Measurements from ENCODE around the gene ESYT2. TPM values are rescaled to one million over a fixed set of nuclear protein-coding genes. Genes with fewer than 3 reads are reported as not detected.

The ESYT2 gene
- polyA plus RNA-seq, 1 donor = 32.5 TPM

GRCh38 chr7:158803367-158803969 lies 25.8 kb downstream of the ESYT2 start:
- no peak for DNase-seq (ENCODE audit: low read depth)

DNA sequence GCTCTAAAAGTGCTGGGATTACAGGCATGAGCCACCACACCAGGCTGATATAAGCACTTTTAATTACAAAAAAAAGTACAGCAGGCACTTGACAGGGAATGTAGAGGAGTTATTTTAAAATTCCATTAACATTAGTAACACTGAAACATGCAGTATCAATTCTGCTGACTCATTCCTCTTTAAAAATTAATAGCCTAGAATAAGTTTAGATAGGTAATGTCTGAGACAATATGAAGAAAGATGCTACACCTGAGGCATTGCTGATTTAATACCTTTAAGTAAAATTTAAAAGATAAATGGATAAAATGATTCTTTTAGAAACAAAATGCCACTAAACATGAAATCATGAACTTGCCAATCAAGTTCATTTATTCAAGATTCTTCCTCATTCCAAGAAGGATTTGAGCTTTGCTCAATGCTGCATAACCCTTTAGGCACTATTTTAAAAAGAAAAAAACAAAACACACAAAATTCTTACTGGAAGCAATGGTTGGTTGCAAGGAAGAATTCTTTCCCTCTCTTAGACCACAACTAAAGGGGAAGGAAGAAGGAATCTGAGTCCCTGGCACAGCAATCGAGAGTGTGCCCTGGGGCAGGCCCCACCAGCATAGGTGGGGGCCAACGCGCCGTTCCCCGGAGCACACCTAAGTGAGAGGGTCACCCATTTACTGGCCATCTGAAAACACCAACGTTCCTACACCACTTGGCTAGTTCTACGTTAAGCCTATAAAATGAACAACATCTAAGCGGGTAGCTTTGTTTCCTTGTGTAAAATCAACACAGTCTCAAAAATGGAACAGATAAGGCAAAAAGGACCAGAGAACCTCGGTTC lies 26.6 kb downstream of the ESYT2 start:
- no peak for DNase-seq (ENCODE audit: low read depth)

DNA sequence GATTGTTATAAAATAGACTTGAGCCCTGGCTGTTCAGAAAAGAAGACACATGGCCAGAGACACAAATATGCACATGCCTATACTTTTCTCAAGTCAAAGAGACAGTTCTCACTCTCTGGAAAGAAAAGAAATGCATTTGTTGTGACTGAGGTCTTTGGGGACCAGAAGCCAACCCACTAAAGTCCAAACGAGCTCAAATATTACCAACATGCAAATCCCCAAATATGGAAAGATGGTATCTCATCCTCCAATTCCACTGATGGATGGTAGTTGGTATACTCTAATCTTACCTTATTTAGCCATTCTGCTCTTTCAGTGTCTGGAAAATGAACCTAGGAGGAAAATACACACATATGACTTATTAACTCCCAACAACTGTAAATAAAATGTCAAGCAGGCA lies 30.6 kb downstream of the ESYT2 start:
- DNase-seq (ENCODE audit: low read depth) = no peak

- no peak for DNase-seq (ENCODE audit: low read depth)
Measured at GRCh38 chr7:158796667-158797066, 32.6 kb downstream of the ESYT2 start.

- no peak for DNase-seq (ENCODE audit: low read depth)
Measured at GRCh38 chr7:158795272-158795671, 34.0 kb downstream of the ESYT2 start.

DNA sequence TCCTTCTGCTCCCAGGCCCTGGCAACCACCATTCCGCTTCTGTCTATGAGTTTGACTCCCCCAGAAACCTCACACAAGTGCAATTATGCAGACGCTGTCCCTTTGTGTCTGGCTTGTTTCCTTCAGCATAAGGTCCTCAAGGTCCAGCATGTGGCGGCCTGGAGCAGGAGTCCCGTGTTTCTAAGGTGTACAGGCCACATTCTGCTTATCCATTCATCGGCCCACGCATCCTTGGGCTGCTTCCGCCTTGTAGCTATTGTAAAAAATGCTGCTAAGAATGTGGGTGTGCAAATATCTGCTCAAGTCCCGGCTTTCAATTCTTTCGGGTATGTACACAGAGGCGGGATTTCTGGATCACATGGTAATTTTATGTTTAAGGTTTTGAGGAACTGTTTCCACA lies 38.2 kb downstream of the ESYT2 start:
- DNase-seq (ENCODE audit: low read depth) = no peak

- DNase-seq (ENCODE audit: low read depth) = no peak
Measured at GRCh38 chr7:158789842-158790241, 39.5 kb downstream of the ESYT2 start.

- no peak for DNase-seq (ENCODE audit: low read depth)
Measured at GRCh38 chr7:158786898-158787297, 42.4 kb downstream of the ESYT2 start.

DNA sequence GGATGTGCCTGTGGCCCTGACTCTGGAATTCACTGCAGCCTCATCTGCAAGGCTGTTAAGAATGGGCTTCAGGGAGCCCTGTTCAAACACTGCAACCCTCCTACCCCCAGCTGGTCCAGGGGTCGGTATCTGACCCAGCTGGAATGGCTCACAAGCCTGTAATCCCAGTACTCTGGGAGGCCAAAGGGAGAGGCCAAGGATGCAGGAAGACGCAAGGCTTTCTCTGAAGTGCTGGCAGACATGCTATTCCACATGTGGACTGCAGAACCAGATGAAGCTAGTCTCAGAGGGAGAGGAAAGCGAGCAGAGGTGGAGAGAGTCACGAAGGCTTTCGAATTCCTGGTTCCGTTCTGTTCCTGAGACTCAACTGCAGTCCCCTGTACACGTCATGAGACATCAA lies 45.0 kb downstream of the ESYT2 start:
- peak; percentile 29 for DNase-seq (ENCODE audit: low read depth)

DNA sequence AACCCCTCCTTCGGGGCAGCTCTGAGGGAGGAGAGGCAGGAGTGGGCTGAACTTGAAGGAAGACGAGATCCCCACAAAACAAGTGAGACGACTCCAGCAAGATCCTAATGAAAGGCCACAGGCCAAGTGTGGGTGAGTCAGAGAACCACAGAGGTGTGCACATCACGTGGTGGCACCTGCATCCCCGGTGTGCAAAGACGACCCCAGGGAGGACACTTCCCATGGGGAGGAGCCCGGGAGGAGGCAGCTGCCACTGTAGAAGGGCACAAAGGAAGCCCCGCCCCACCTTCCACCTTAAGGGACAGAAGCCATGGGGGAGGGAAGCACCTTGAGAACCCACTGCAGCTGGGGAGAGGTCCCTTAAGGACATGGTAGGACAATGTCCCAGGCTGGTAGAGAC lies 45.7 kb downstream of the ESYT2 start:
- no peak for DNase-seq (ENCODE audit: low read depth)

- DNase-seq (ENCODE audit: low read depth) = no peak
Measured at GRCh38 chr7:158782761-158783401, 46.4 kb downstream of the ESYT2 start.

- DNase-seq (ENCODE audit: low read depth) = no peak
Measured at GRCh38 chr7:158781974-158782664, 47.2 kb downstream of the ESYT2 start.

GRCh38 chr7:158781217-158781973 lies 47.9 kb downstream of the ESYT2 start:
- DNase-seq (ENCODE audit: low read depth) = no peak

- no peak for DNase-seq (ENCODE audit: low read depth)
Measured at GRCh38 chr7:158779061-158780000, 50.0 kb downstream of the ESYT2 start.

- no peak for DNase-seq (ENCODE audit: low read depth)
Measured at GRCh38 chr7:158778471-158778870, 50.8 kb downstream of the ESYT2 start.

DNA sequence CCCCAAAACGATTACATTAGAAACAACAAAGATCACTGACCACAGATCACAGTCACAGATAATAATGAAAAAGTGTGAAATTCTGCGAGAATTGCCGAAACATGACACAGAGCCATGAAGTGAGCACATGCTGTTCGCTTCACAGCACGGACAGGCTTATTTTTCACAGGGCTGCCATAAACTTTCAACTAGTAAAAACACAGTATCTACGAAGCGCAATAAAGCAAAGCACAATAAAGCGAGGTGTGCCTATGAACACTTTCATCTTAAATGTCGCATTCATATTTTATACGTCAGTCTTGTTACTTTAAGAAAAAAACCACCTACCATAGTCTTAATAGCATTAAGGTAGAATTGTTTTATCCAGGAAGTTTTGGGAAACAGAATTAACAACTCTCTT lies 51.5 kb downstream of the ESYT2 start:
- DNase-seq (ENCODE audit: low read depth) = no peak

DNA sequence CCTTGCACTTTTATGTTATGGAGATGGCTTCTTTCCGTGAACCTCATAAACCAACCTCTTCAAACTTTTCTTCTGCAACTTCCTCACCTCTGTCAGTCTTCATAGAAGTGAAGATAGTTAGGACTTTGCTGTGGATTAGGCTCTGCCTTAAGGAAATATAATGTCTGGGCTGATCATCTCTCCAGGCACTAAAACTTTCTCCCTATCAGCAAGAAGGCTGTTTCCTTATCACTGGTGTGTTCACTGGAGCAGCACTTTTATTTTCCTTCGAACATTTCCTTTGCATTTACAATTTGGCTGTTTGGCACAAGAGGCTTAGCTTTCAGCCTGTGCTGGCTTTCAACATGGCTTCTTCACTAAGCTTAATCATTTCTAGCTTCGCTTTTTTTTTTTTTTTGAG lies 52.8 kb downstream of the ESYT2 start:
- DNase-seq (ENCODE audit: low read depth) = no peak

GRCh38 chr7:158774952-158775351 lies 54.4 kb downstream of the ESYT2 start:
- DNase-seq (ENCODE audit: low read depth) = no peak

- DNase-seq (ENCODE audit: low read depth) = no peak
Measured at GRCh38 chr7:158772916-158773315, 56.4 kb downstream of the ESYT2 start.

- no peak for DNase-seq (ENCODE audit: low read depth)
Measured at GRCh38 chr7:158771213-158771834, 58.0 kb downstream of the ESYT2 start.
